Keratinocyte (primary cell): ENCODE results near the gene C19orf12.

ENCODE experiments used
- EZH2 ChIP-seq: IDR thresholded peaks from one replicate; pipeline ENCODE4 v1.6.1; 2012; ENCODE audit warnings: inconsistent platforms, mild to moderate bottlenecking, low read length, moderate library complexity
- TF ChIP-seq, protein P1 (sequence below), 3 experiments: IDR thresholded peaks in 1 of 3; conservative IDR thresholded peaks in 1 of 3; optimal IDR thresholded peaks in 1 of 3; 2 replicates in 2 of 3; 3 replicates in 1 of 3; pipeline versions ENCODE3 to v1.5.1; 2011; ENCODE audit warnings: low read length in 3 of 3, mild to moderate bottlenecking in 3 of 3, moderate library complexity in 2 of 3, control low read depth in 1 of 3, inconsistent platforms in 1 of 3; ENCODE audit not compliant: insufficient read depth in 2 of 3; ENCODE audit errors: extremely low read depth in 1 of 3

DNA sequence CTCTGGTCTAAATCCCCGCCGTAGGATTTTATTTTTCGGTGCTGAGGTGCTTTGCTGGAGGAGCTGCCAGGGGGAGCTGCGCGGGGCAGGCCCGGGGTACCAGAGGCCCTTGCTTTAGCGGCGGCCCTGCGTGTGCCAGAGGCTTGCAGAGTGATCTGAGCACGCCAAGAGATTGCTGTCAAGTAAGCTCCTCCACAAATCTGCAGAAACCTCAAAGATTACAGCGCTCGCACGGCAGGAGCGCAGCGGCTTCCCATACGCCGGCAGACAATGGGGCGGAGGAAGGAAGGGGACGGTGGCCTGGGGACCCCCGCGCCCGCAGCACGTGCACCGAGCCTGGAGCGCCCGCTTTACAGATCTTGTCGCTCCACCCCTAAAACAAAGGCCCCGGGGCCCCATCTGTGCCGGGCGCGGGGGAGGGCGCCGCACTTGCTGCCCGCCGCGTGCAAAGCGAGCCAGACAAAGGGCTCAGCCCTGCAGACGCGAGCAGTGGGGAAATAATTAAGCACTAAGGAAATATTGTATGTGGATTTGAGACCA lies 9.1 kb upstream of the C19orf12 start:
- no peak for TF ChIP-seq EZH2
- TF ChIP-seq, protein P1, sequence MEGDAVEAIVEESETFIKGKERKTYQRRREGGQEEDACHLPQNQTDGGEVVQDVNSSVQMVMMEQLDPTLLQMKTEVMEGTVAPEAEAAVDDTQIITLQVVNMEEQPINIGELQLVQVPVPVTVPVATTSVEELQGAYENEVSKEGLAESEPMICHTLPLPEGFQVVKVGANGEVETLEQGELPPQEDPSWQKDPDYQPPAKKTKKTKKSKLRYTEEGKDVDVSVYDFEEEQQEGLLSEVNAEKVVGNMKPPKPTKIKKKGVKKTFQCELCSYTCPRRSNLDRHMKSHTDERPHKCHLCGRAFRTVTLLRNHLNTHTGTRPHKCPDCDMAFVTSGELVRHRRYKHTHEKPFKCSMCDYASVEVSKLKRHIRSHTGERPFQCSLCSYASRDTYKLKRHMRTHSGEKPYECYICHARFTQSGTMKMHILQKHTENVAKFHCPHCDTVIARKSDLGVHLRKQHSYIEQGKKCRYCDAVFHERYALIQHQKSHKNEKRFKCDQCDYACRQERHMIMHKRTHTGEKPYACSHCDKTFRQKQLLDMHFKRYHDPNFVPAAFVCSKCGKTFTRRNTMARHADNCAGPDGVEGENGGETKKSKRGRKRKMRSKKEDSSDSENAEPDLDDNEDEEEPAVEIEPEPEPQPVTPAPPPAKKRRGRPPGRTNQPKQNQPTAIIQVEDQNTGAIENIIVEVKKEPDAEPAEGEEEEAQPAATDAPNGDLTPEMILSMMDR (optimal IDR thresholded peaks at IDR 0.05 in 1 of 3, IDR thresholded peaks at IDR 0.05 in 1 of 3, conservative IDR thresholded peaks at IDR 0.05 in 1 of 3; ENCODE audit: extremely low read depth in 1 of 3, insufficient read depth in 2 of 3, low read length in 3 of 3): no peak
